HUDEP-2 (cell line): ENCODE data around the gene ADSS1.
A peak's percentile ranks its signal among the peaks of the same experiment; 100 is the strongest.
"Not testable (repeated sequence)": the region's sequence is repeated elsewhere in the genome, so short reads cannot be mapped to it uniquely, and the experiment has no call there.

ENCODE experiments used
- DNase-seq, 76 experiments: peaks; one replicate each; lab custom pipeline; 2025; ENCODE audit not compliant: unreplicated experiment in 76 of 76; lab: John Stamatoyannopoulos, UW

ADSS1 gene

GRCh38 chr14:104729176-104729834 is 5.3 kb downstream of the ADSS1 start:
- not testable (repeated sequence) for DNase-seq

- DNase-seq, result no peak
Measured at GRCh38 chr14:104729835-104730181, 5.8 kb downstream of the ADSS1 start.

- no peak for DNase-seq
Measured at GRCh38 chr14:104730487-104730886, 6.5 kb downstream of the ADSS1 start.

- DNase-seq, result peak in 4 of 76 experiments; percentile 12 to 18 (median 14)
Measured at GRCh38 chr14:104731320-104732294, 7.6 kb downstream of the ADSS1 start.

- DNase-seq, result peak in 73 of 76 experiments; percentile 20 to 93 (median 79)
Measured at GRCh38 chr14:104732355-104732804, 8.4 kb downstream of the ADSS1 start.

GRCh38 chr14:104732931-104733681 is 9.1 kb downstream of the ADSS1 start:
- peak in 24 of 76 experiments; percentile 9 to 47 (median 30) for DNase-seq

- DNase-seq, result peak in 2 of 76 experiments; percentile 11 to 17
Measured at GRCh38 chr14:104734051-104734587, 10.1 kb downstream of the ADSS1 start.

- no peak for DNase-seq
Measured at GRCh38 chr14:104734601-104734990, 10.6 kb downstream of the ADSS1 start.

- DNase-seq, result no peak
Measured at GRCh38 chr14:104734991-104735779, 11.2 kb downstream of the ADSS1 start.

GRCh38 chr14:104735830-104736642 is 12.0 kb downstream of the ADSS1 start:
- DNase-seq, result no peak

GRCh38 chr14:104738375-104739019 is 14.5 kb downstream of the ADSS1 start:
- no peak for DNase-seq

GRCh38 chr14:104739026-104739425 is 15.0 kb downstream of the ADSS1 start:
- DNase-seq, result no peak

- no peak for DNase-seq
Measured at GRCh38 chr14:104739546-104740516, 15.8 kb downstream of the ADSS1 start.

- DNase-seq, result no peak
Measured at GRCh38 chr14:104741108-104741802, 17.2 kb downstream of the ADSS1 start.

- no peak for DNase-seq
Measured at GRCh38 chr14:104741803-104742251, 17.8 kb downstream of the ADSS1 start.

- no peak for DNase-seq
Measured at GRCh38 chr14:104742586-104743455, 18.8 kb downstream of the ADSS1 start.
